GM18873 (cell line): ENCODE data around the gene HMGN4.
A peak's percentile ranks its signal among the peaks of the same experiment; 100 is the strongest.
"Not testable (repeated sequence)": the region's sequence is repeated elsewhere in the genome, so short reads cannot be mapped to it uniquely, and the experiment has no call there.

Experiments used
- ATAC-seq: cut with Tn5 transposase; IDR thresholded peaks from one replicate; pipeline ENCODE4 v1.9.1; 2021; ENCODE audit warnings: mild to moderate bottlenecking, moderate library complexity, moderate number of reproducible peaks; ENCODE audit not compliant: unreplicated experiment, low FRiP score

The HMGN4 gene

GRCh38 chr6:26521600-26522391 is 16.4 kb upstream of the HMGN4 start:
- ATAC-seq = peak; percentile 57

- not testable (repeated sequence) for ATAC-seq
These were observed 15.5 kb upstream of the HMGN4 start for GRCh38 chr6:26522486-26523228.

- ATAC-seq = not testable (repeated sequence)
These were observed 13.9 kb upstream of the HMGN4 start for GRCh38 chr6:26524314-26524713.

- ATAC-seq = no peak
These were observed 13.3 kb upstream of the HMGN4 start for GRCh38 chr6:26524722-26525370.

GRCh38 chr6:26525838-26526237 is 12.3 kb upstream of the HMGN4 start:
- no peak for ATAC-seq

- no peak for ATAC-seq
These were observed 11.2 kb upstream of the HMGN4 start for GRCh38 chr6:26526928-26527327.

- ATAC-seq = no peak
These were observed 8.0 kb upstream of the HMGN4 start for GRCh38 chr6:26530203-26530602.

- no peak for ATAC-seq
These were observed 6.3 kb upstream of the HMGN4 start for GRCh38 chr6:26531897-26532296.

- no peak for ATAC-seq
These were observed 5.3 kb upstream of the HMGN4 start for GRCh38 chr6:26532699-26533531.

GRCh38 chr6:26533532-26533931 is 4.6 kb upstream of the HMGN4 start:
- no peak for ATAC-seq

- ATAC-seq = no peak
These were observed 3.3 kb upstream of the HMGN4 start for GRCh38 chr6:26534681-26535465.

- no peak for ATAC-seq
These were observed 1.5 kb upstream of the HMGN4 start for GRCh38 chr6:26536571-26537159.

GRCh38 chr6:26537160-26537845 is 863 bp upstream of the HMGN4 start:
- peak; percentile 47 for ATAC-seq

- ATAC-seq = no peak
These were observed 371 bp downstream of the HMGN4 start for GRCh38 chr6:26538572-26538902.

GRCh38 chr6:26539071-26539615 is 977 bp downstream of the HMGN4 start:
- ATAC-seq = no peak

GRCh38 chr6:26541579-26541978 is 3.4 kb downstream of the HMGN4 start:
- ATAC-seq = no peak

GRCh38 chr6:26543953-26544352 is 5.8 kb downstream of the HMGN4 start:
- ATAC-seq = no peak

GRCh38 chr6:26544473-26544872 is 6.3 kb downstream of the HMGN4 start:
- ATAC-seq = no peak

GRCh38 chr6:26545627-26546026 is 7.5 kb downstream of the HMGN4 start:
- ATAC-seq = no peak
